GM18505 (cell line): ENCODE data around the gene DDX6.
"Not testable (repeated sequence)": the region's sequence is repeated elsewhere in the genome, so short reads cannot be mapped to it uniquely, and the experiment has no call there.

Experiments used
- ATAC-seq: cut with Tn5 transposase; IDR thresholded peaks from one replicate; pipeline ENCODE4 v1.9.1; 2021; ENCODE audit not compliant: unreplicated experiment
- POLR2A ChIP-seq: IDR thresholded peaks from 4 replicates; pipeline ENCODE4 v1.6.1; 2011; ENCODE audit warnings: borderline replicate concordance; ENCODE audit not compliant: insufficient read depth, insufficient read length; ENCODE audit errors: extremely low read depth

DDX6 gene

GRCh38 chr11:118715837-118716260 is 75.1 kb downstream of the DDX6 start:
- ATAC-seq, result no peak
- TF ChIP-seq POLR2A, result no peak

- ATAC-seq, result no peak
- TF ChIP-seq POLR2A, result no peak
Observed at GRCh38 chr11:118715245-118715831, 75.6 kb downstream of the DDX6 start.

DNA sequence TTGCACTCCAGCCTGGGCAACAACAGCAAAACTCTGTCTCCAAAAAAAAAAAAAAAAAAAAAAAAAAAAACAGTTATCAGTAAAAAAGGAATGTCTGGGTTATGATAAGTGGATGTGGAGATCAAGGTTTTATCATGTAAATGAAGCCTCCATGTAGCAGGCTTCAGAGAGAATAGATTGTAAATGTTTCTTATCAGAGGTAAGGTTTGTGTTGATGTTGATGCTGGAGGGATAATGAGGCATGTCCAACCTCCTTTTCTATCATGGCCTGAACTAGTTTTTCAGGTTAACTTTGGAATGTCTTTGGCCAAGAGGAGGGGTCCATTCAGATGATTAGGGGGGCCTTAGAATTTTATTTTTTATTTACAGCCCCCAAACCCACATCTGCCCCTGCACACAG is 76.1 kb downstream of the DDX6 start:
- ATAC-seq, result no peak

DNA sequence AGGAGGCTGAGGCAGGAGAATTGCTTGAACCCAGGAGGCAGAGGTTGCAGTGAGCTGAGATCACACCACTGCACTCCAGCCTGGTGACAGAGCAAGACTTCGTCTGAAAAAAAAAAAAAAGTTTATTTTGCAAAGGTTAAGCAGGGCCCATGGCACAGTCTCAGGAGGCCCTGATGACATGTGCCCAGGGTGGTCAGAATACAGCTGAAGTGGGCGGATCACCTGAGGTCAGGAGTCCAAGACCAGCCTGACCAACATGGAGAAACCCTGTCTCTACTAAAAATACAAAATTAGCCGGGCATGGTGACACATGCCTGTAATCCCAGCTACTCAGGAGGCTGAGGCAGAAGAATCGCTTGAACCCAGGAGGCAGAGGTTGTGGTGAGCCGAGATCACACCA is 76.5 kb downstream of the DDX6 start:
- not testable (repeated sequence) for ATAC-seq

More for the DNA sequence above, 76.1 kb downstream of the DDX6 start:
- no peak for TF ChIP-seq POLR2A

GRCh38 chr11:118708296-118708695 is 82.7 kb downstream of the DDX6 start:
- no peak for TF ChIP-seq POLR2A
- ATAC-seq, result no peak

GRCh38 chr11:118706546-118706825 is 84.5 kb downstream of the DDX6 start:
- no peak for TF ChIP-seq POLR2A
- no peak for ATAC-seq

GRCh38 chr11:118705791-118706545 is 85.0 kb downstream of the DDX6 start:
- TF ChIP-seq POLR2A, result no peak
- ATAC-seq, result no peak

DNA sequence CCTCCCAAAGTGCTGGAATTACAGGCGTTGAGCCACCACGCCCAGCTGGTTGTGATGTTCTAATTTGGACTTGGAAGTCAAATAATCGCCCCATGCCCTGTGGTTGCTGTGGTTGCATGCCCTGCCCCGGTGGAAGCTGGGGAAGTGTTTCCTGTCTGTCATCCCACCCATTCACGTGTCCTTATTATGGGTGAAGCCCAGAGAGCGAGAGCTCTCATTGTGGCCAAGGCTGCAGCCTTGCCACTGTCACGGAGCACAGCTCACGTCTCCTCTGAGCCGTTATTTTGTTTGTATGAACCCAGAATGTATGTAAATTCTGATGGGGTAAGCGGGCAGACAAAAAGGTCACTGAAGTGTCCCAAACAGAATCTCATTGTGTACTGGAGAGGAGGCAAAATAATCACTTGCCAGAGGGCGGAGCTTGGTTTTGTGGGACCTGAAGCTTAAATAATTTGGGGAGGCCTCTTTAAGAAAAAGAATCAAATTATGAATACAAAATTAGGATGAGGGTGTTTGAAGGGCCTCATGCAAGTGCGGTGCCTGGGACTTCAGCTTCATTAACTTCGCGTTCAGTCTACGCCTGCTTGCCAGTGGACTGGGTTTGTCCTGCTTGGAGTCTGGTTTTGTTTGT is 85.7 kb downstream of the DDX6 start:
- ATAC-seq, result no peak
- TF ChIP-seq POLR2A, result no peak

DNA sequence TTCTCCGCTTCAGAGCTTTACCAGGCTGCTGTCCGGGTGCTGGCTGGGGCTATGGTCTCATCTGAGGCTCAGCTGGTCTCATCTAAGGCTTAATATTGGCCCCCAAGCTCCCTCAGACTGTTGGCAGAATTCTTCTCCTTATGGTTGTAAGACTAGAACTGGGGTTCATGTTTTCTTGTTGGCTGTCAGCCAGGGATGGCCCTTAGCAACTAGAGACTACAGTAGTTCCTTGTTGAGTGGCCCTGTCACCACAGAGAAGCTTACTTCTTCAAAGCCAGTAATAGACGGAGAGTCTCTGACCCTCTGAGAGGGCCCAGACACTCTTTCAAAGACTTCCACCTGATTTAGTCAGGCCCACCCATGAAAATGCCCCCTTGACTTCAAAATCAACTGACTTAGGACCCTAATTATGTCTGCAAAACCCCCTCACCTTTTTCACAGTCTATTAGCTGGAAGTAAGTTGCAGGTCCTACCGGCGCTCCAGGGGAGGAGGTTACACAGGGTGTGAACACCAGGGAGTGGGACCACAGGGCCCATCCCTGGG is 87.3 kb downstream of the DDX6 start:
- ATAC-seq, result no peak
- no peak for TF ChIP-seq POLR2A

DNA sequence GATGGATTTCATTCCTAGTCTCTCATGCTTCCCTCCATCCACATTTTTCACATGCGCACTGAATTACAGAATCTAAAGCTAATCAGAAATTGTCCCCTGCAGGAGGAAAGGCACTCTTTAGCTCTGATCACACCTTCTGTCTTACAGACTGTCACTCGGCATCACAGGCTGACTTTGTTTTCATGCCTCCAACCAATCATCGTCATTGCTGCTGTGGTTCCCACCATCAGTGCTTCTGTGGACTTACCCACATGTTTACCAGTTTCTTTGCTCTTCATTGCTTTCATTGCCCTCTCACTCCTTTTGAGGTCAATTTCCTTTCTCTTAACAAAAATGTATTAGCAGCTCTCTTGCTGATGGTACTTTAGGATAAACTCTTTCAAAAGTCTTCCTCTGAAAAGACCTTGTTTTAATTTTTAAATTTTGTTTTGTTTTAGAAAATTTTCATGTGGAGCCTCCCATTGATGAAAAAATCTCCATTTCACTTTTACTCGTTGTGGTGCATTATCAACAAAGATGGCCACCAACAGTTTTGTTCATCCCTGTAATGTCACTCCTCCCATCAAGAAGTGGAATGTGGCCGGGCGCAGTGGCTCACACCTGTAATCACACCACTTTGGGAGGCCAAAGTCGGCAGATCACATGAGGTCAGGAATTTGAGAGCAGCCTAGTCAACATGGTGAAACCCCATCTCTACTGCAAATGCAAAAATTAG is 91.3 kb downstream of the DDX6 start:
- no peak for TF ChIP-seq POLR2A

More for the DNA sequence above, 91.3 kb downstream of the DDX6 start:
- ATAC-seq, result no peak
